Smooth muscle cell (in vitro differentiated cells): ENCODE measurements around the gene DNAH1. TPM values are rescaled to one million over a fixed set of nuclear protein-coding genes. Genes with fewer than 3 reads are reported as not detected.

Source experiments
- DNase-seq: peaks from one replicate; lab custom pipeline; 2025; ENCODE audit not compliant: unreplicated experiment; lab: John Stamatoyannopoulos, UW
- H2AFZ ChIP-seq: fragments of 200-600 bp; sonication (generic); 2 replicates; pipeline ENCODE4 v1.6.0; 2016; ENCODE audit warnings: antibody characterized with exemption, low read depth, mild to moderate bottlenecking
- H3F3A ChIP-seq: fragments of 200-600 bp; sonication (generic); 2 replicates; pipeline ENCODE4 v1.6.0; 2017; ENCODE audit warnings: antibody characterized with exemption, low read depth
- H3K27ac ChIP-seq: fragments of 200-600 bp; sonication (generic); 2 replicates; pipeline ENCODE4 v1.5.1; 2016; ENCODE audit warnings: low read depth, mild to moderate bottlenecking
- H3K27me3 ChIP-seq: fragments of 200-600 bp; sonication (generic); 2 replicates; pipeline ENCODE4 v1.6.1; 2016; ENCODE audit warnings: low read depth, mild to moderate bottlenecking
- H3K36me3 ChIP-seq: fragments of 200-600 bp; sonication (generic); 2 replicates; pipeline ENCODE4 v1.5.1; 2016; ENCODE audit warnings: low read depth
- H3K4me1 ChIP-seq: fragments of 200-600 bp; sonication (generic); 2 replicates; pipeline ENCODE4 v1.5.1; 2016; ENCODE audit warnings: low read depth
- H3K4me2 ChIP-seq: fragments of 200-600 bp; sonication (generic); 2 replicates; pipeline ENCODE4 v1.6.0; 2016; ENCODE audit warnings: mild to moderate bottlenecking
- H3K4me3 ChIP-seq: fragments of 200-600 bp; sonication (generic); 2 replicates; pipeline ENCODE4 v1.5.1; 2016; ENCODE audit warnings: mild to moderate bottlenecking
- H3K79me2 ChIP-seq: fragments of 200-600 bp; sonication (generic); 2 replicates; pipeline ENCODE4 v1.6.0; 2016; ENCODE audit warnings: low read depth, mild to moderate bottlenecking
- H3K9ac ChIP-seq: fragments of 200-600 bp; sonication (generic); 2 replicates; pipeline ENCODE4 v1.6.0; 2016; ENCODE audit warnings: low read depth
- H3K9me3 ChIP-seq: fragments of 200-600 bp; sonication (generic); replicated peaks from 2 replicates; pipeline ENCODE4 v1.5.1; 2016; ENCODE audit warnings: low read depth
- H4K20me1 ChIP-seq: fragments of 200-600 bp; sonication (generic); 2 replicates; pipeline ENCODE4 v1.6.0; 2016; ENCODE audit warnings: low read depth
- CTCF ChIP-seq: fragments of 200-600 bp; sonication (generic); IDR thresholded peaks from 2 replicates; pipeline ENCODE4 v1.5.1; 2017; ENCODE audit warnings: borderline replicate concordance, mild to moderate bottlenecking, antibody characterized with exemption; ENCODE audit not compliant: insufficient read depth, poor library complexity, severe bottlenecking
- WGBS: methylation state at CpG from one replicate; pipeline ENCODE4 v1.1.7; 2016; ENCODE audit warnings: low lambda C conversion rate; 5-methylcytosine and 5-hydroxymethylcytosine counted together
- polyA plus RNA-seq: library from polyadenylated mRNA; unstranded; fragments of >200 nt; fragmentation: Nextera tagmentation; extraction: Ambion mirVana; gene quantifications from 2 replicates; pipeline ENCODE4 v1.2.1, GENCODE V29; 2016
- total RNA-seq: library from RNA; depleted of rRNA; stranded (reverse); fragments of >200 nt; gene quantifications from 2 replicates; pipeline ENCODE4 v1.2.3, GENCODE V29; 2014

Gene DNAH1
- total and polyA plus RNA-seq, 2 experiments from 2014 or later, result 0.54 to 3.7 TPM

DNA sequence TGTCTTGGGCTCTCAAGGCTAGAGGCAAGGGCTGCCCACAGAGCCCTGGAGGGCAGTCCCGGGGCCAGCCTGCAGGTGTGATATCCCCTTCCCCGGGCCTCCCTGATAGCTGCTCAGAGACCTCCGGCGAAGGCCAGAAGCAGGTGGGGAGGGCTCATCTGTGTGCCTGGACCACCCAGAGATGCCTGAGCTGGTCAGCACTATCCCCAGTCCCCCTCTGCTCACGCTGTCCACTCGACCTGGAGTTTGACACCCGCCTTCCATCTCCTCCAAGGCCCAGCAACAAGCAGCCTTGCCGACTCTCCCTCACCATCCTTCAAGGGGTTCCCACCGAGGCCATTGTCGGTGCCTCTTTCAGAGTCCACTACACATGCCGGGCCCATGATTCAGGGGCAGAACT is 39.4 kb downstream of the DNAH1 start:
- DNase-seq, result no peak
- Histone ChIP-seq H3K9ac (no peak overlapping the region), H3K27ac (no peak overlapping the region), H3K27me3 (no peaks in the 10 kb centered on the region), H3K9me3 (no peaks in the 10 kb centered on the region), H3K4me1 (no peaks in the 10 kb centered on the region), H4K20me1 (no peaks in the 10 kb centered on the region), H3F3A (no peaks in the 10 kb centered on the region), H3K79me2 (no peaks in the 10 kb centered on the region), H2AFZ (no peak overlapping the region), H3K4me3 (no peak overlapping the region), H3K36me3 (no peaks in the 10 kb centered on the region), H3K4me2 (no peak overlapping the region)
- 84% methylated on average over 11 of the region's 11 CpGs for WGBS
- TF ChIP-seq CTCF, result no peak

GRCh38 chr3:52356126-52356525 is 40.0 kb downstream of the DNAH1 start:
- Histone ChIP-seq H3K36me3 (no peaks in the 10 kb centered on the region), H3K9ac (no peak overlapping the region), H3K27ac (no peak overlapping the region), H3K79me2 (no peaks in the 10 kb centered on the region), H3K4me1 (no peaks in the 10 kb centered on the region), H3K4me2 (no peak overlapping the region), H3K27me3 (no peaks in the 10 kb centered on the region), H2AFZ (no peak overlapping the region), H3F3A (no peaks in the 10 kb centered on the region), H3K4me3 (no peak overlapping the region), H3K9me3 (no peaks in the 10 kb centered on the region), H4K20me1 (no peaks in the 10 kb centered on the region)
- no peak for TF ChIP-seq CTCF
- DNase-seq, result no peak
- WGBS, result 76% methylated on average over 4 of the region's 4 CpGs

- Histone ChIP-seq H4K20me1 (no peaks in the 10 kb centered on the region), H3K79me2 (no peaks in the 10 kb centered on the region), H3K36me3 (no peaks in the 10 kb centered on the region), H3K9ac (no peak overlapping the region), H3K9me3 (no peaks in the 10 kb centered on the region), H3K4me1 (no peaks in the 10 kb centered on the region), H3K27ac (no peak overlapping the region), H3F3A (no peaks in the 10 kb centered on the region), H2AFZ (no peak overlapping the region), H3K4me3 (no peak overlapping the region), H3K27me3 (no peaks in the 10 kb centered on the region), H3K4me2 (no peak overlapping the region)
- 94% methylated on average over 27 of the region's 27 CpGs for WGBS
- no peak for TF ChIP-seq CTCF
- no peak for DNase-seq
These were observed 41.3 kb downstream of the DNAH1 start for GRCh38 chr3:52357151-52358080.
